Mucosa of descending colon (tissue), 3 donors: Measurements from ENCODE around the gene CCDC146. TPM values are rescaled to one million over a fixed set of nuclear protein-coding genes. Genes with fewer than 3 reads are reported as not detected.
"Not testable (repeated sequence)": the region's sequence is repeated elsewhere in the genome, so short reads cannot be mapped to it uniquely, and the experiment has no call there.

Experiments
- ATAC-seq: fragments of 200-7000 bp; cut with Tn5 transposase; one replicate; pipeline ENCODE4 v1.9.1; 2020; ENCODE audit warnings: mild to moderate bottlenecking, moderate library complexity
- DNase-seq, 3 donors: peaks; one replicate each; pipeline ENCODE4 v3.0.0-alpha.2; 2020
- H3K36me3 ChIP-seq: fragments of 200-600 bp; one replicate; pipeline ENCODE4 v1.8.0; 2021; ENCODE audit warnings: low read depth, mild to moderate bottlenecking
- H3K4me1 ChIP-seq: fragments of 200-600 bp; one replicate; pipeline ENCODE4 v1.8.0; 2021; ENCODE audit warnings: low read depth, mild to moderate bottlenecking
- H3K4me3 ChIP-seq: fragments of 200-600 bp; one replicate; pipeline ENCODE4 v1.8.0; 2021; ENCODE audit warnings: mild to moderate bottlenecking
- H3K9me3 ChIP-seq: fragments of 200-600 bp; one replicate; pipeline ENCODE4 v1.8.0; 2021; ENCODE audit warnings: mild to moderate bottlenecking
- CTCF ChIP-seq: fragments of 200-600 bp; IDR thresholded peaks from one replicate; pipeline ENCODE4 v1.8.0; 2022; ENCODE audit warnings: antibody characterized with exemption, mild to moderate bottlenecking
- intact Hi-C, 2 donors: fragments of 100-400 bp; cut with DNase I in 1 of 2; cut with micrococcal nuclease in 1 of 2; formaldehyde crosslinking; loops; one replicate each; pipeline versions ENCODE4 v1.11.0 to v1.11.1; 2022; cut with DNase I, micrococcal nuclease
- total RNA-seq, 3 donors: library from RNA; stranded (reverse); fragmentation: NEBNext Ultra II Directional in 2 of 3; extraction: Animal tissue kit (Norgen Biotek cat#: 25700) in 2 of 3; gene quantifications; one replicate each; pipeline versions ENCODE4 v1.2.1 to v1.2.4, GENCODE V29; 2021 to 2023
- donor health status: DM: no; HTN: no; CAD: no; lungs with moderate emphysema.
- donor health status: DM: no; HTN: no; CAD: no.
- donor health status: DM: no; HTN: yes; CAD: no.

The CCDC146 gene
- total RNA-seq, 3 donors from 2014 or later: 7.5 to 20.5 (median 13.3) TPM

GRCh38 chr7:77271766-77272165 is 149.4 kb downstream of the CCDC146 start:
- H3K9me3 ChIP-seq: no peaks in the 10 kb centered on the region
- TF ChIP-seq CTCF: no peak
- H3K4me3 ChIP-seq: no peak overlapping the region
- intact Hi-C loops: no loop called here
- no peaks in the 10 kb centered on the region for H3K4me1 ChIP-seq
- DNase-seq (no peak), ATAC-seq (no peak)
- no peaks in the 10 kb centered on the region for H3K36me3 ChIP-seq

- not testable (repeated sequence) for ATAC-seq
Observed at GRCh38 chr7:77275663-77276062, 153.2 kb downstream of the CCDC146 start.

GRCh38 chr7:77276120-77276519 is 153.7 kb downstream of the CCDC146 start:
- Histone ChIP-seq H3K9me3 (no peaks in the 10 kb centered on the region), H3K4me1 (no peaks in the 10 kb centered on the region), H3K4me3 (no peak overlapping the region), H3K36me3 (no peaks in the 10 kb centered on the region)
- DNase-seq (no peak), ATAC-seq (no peak)
- intact Hi-C loops: no loop called here
- no peak for TF ChIP-seq CTCF

More at GRCh38 chr7:77275663-77276062, 153.2 kb downstream of the CCDC146 start:
- H3K4me3 ChIP-seq, intact Hi-C loops, DNase-seq, H3K36me3 ChIP-seq, H3K4me1 ChIP-seq, H3K9me3 ChIP-seq: not testable (repeated sequence)

- no peak overlapping the region for H3K4me3 ChIP-seq
- intact Hi-C loops: no loop called here
- no peaks in the 10 kb centered on the region for H3K9me3 ChIP-seq
- no peaks in the 10 kb centered on the region for H3K36me3 ChIP-seq
- no peak for DNase-seq
- no peaks in the 10 kb centered on the region for H3K4me1 ChIP-seq
- ATAC-seq: no peak
- no peak for TF ChIP-seq CTCF
Observed at GRCh38 chr7:77281780-77282478, 159.5 kb downstream of the CCDC146 start.

GRCh38 chr7:77282897-77283296 is 160.5 kb downstream of the CCDC146 start:
- intact Hi-C loops: no loop called here
- Histone ChIP-seq H3K9me3 (no peaks in the 10 kb centered on the region), H3K36me3 (no peaks in the 10 kb centered on the region), H3K4me3 (no peak overlapping the region), H3K4me1 (no peaks in the 10 kb centered on the region)
- DNase-seq (no peak), ATAC-seq (no peak)
- TF ChIP-seq CTCF: no peak

GRCh38 chr7:77284005-77284404 is 161.6 kb downstream of the CCDC146 start:
- Histone ChIP-seq H3K4me1 (no peaks in the 10 kb centered on the region), H3K4me3 (no peak overlapping the region)
- no peak for TF ChIP-seq CTCF

More at GRCh38 chr7:77284005-77284404, 161.6 kb downstream of the CCDC146 start:
- no peaks in the 10 kb centered on the region for H3K9me3 ChIP-seq
- H3K36me3 ChIP-seq: no peaks in the 10 kb centered on the region
- no peak for ATAC-seq
- DNase-seq: no peak
- intact Hi-C loops: no loop called here
